Measurements from ENCODE around the gene KMT2B. TPM values are rescaled to one million over a fixed set of nuclear protein-coding genes. Genes with fewer than 3 reads are reported as not detected.
A peak's percentile ranks its signal among the peaks of the same experiment; 100 is the strongest.

Gene KMT2B
- total RNA-seq, 1 experiment from 2014 or later = 66.6 TPM

DNA sequence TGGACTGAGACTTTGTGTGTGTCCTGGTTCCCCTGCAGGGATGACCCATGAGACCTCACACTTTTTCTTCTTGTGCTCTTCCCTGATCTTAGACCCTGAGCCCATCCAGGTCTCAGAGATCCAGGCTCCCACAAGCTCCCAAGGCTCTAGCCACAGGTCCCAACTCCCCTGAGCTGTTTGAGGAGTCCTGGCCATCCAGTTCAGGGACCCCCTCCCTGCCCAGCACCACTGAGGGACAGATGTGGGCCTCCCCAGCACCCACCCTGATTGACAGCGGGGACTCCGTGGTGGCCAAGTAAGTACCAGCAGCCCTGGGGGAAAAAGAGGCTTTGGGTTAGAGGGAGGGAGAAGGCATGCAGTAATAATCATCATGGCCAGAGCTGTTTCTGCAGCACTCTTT is 41.9 kb downstream of the KMT2B start:
- ATAC-seq = no peak
- peaks cover 16% of the 10 kb centered on the region for H3K36me3 Mint-ChIP-seq
- TF ChIP-seq, protein P1, sequence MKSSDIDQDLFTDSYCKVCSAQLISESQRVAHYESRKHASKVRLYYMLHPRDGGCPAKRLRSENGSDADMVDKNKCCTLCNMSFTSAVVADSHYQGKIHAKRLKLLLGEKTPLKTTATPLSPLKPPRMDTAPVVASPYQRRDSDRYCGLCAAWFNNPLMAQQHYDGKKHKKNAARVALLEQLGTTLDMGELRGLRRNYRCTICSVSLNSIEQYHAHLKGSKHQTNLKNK (CRISPR knock-in tag; IDR thresholded peaks at IDR 0.05) = no peak
- TF ChIP-seq, protein P2, sequence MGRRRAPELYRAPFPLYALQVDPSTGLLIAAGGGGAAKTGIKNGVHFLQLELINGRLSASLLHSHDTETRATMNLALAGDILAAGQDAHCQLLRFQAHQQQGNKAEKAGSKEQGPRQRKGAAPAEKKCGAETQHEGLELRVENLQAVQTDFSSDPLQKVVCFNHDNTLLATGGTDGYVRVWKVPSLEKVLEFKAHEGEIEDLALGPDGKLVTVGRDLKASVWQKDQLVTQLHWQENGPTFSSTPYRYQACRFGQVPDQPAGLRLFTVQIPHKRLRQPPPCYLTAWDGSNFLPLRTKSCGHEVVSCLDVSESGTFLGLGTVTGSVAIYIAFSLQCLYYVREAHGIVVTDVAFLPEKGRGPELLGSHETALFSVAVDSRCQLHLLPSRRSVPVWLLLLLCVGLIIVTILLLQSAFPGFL (CRISPR knock-in tag; IDR thresholded peaks at IDR 0.05; ENCODE audit: borderline replicate concordance) = no peak
- TF ChIP-seq SMAD4 (CRISPR knock-in tag; IDR thresholded peaks at IDR 0.05) = no peak
- TF ChIP-seq EMX1 (CRISPR knock-in tag; IDR thresholded peaks at IDR 0.05) = no peak
- no peak for TF ChIP-seq IRF2 (CRISPR knock-in tag; IDR thresholded peaks at IDR 0.05; ENCODE audit: borderline replicate concordance, low read depth)
- TF ChIP-seq, protein P3, sequence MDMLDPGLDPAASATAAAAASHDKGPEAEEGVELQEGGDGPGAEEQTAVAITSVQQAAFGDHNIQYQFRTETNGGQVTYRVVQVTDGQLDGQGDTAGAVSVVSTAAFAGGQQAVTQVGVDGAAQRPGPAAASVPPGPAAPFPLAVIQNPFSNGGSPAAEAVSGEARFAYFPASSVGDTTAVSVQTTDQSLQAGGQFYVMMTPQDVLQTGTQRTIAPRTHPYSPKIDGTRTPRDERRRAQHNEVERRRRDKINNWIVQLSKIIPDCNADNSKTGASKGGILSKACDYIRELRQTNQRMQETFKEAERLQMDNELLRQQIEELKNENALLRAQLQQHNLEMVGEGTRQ (CRISPR knock-in tag; IDR thresholded peaks at IDR 0.05) = no peak
- TF ChIP-seq, protein P4, sequence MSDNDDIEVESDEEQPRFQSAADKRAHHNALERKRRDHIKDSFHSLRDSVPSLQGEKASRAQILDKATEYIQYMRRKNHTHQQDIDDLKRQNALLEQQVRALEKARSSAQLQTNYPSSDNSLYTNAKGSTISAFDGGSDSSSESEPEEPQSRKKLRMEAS (CRISPR knock-in tag; IDR thresholded peaks at IDR 0.05) = no peak
- TF ChIP-seq, protein P5, sequence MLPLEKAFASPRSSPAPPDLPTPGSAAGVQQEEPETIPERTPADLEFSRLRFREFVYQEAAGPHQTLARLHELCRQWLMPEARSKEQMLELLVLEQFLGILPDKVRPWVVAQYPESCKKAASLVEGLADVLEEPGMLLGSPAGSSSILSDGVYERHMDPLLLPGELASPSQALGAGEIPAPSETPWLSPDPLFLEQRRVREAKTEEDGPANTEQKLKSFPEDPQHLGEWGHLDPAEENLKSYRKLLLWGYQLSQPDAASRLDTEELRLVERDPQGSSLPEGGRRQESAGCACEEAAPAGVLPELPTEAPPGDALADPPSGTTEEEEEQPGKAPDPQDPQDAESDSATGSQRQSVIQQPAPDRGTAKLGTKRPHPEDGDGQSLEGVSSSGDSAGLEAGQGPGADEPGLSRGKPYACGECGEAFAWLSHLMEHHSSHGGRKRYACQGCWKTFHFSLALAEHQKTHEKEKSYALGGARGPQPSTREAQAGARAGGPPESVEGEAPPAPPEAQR (CRISPR knock-in tag; IDR thresholded peaks at IDR 0.05) = no peak
- TF ChIP-seq ZNF396 (CRISPR knock-in tag; IDR thresholded peaks at IDR 0.05; ENCODE audit: borderline replicate concordance) = no peak
- no peak for TF ChIP-seq GABPB1 (CRISPR knock-in tag; IDR thresholded peaks at IDR 0.05)
- H3K27ac Mint-ChIP-seq = no peak overlapping the region
- H3K27me3 Mint-ChIP-seq (ENCODE audit: low read depth) = peaks cover 22% of the 10 kb centered on the region
- CTCF ChIA-PET = interaction anchor here (1.0 kb wide), 1 partner anchor 25 kb away, joined by 6 read pairs; no protein-coding TSS in a partner anchor
- DNase-seq (ENCODE audit: low spot score) = no peak
- POLR2A ChIA-PET = no interaction called here
- no peaks in the 10 kb centered on the region for H3K9me3 Mint-ChIP-seq
- peaks cover 16% of the 10 kb centered on the region for H3K4me1 Mint-ChIP-seq
- H3K4me3 Mint-ChIP-seq = peak overlapping the region; percentile 94

DNA sequence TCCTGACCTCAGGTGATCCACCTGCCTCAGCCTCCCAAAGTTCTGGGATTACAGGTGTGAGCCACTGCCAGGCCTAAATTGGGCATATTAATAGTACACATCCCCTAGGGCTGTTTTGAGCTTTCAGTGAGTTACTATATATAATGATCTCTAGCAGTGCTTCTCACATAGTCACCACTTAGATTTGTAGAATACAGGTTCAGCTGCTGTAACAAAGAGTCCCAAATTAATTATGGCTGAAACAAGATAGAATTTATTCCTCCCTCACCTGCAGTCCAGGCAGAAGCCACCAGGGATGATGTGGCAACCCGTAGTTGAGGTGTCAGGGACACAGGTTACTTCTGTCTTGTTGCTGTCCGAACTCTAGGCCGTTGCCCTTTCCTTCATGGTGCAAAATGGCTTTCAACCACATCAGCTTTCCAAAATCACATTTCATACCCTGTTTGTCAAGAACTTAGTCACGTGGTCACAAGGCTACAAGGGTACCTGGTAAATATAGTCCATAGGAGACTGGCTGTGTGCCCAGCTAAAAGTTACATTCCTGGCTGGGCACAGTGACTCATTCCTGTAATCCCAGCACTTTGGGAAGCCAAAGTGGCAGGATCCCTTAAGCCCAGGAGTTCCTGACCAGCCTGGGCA is 43.0 kb downstream of the KMT2B start:
- ATAC-seq = no peak
- H3K36me3 Mint-ChIP-seq = peaks cover 19% of the 10 kb centered on the region
- no peak for TF ChIP-seq ZNF219 (CRISPR knock-in tag; IDR thresholded peaks at IDR 0.05; ENCODE audit: borderline replicate concordance)
- TF ChIP-seq, protein P6, sequence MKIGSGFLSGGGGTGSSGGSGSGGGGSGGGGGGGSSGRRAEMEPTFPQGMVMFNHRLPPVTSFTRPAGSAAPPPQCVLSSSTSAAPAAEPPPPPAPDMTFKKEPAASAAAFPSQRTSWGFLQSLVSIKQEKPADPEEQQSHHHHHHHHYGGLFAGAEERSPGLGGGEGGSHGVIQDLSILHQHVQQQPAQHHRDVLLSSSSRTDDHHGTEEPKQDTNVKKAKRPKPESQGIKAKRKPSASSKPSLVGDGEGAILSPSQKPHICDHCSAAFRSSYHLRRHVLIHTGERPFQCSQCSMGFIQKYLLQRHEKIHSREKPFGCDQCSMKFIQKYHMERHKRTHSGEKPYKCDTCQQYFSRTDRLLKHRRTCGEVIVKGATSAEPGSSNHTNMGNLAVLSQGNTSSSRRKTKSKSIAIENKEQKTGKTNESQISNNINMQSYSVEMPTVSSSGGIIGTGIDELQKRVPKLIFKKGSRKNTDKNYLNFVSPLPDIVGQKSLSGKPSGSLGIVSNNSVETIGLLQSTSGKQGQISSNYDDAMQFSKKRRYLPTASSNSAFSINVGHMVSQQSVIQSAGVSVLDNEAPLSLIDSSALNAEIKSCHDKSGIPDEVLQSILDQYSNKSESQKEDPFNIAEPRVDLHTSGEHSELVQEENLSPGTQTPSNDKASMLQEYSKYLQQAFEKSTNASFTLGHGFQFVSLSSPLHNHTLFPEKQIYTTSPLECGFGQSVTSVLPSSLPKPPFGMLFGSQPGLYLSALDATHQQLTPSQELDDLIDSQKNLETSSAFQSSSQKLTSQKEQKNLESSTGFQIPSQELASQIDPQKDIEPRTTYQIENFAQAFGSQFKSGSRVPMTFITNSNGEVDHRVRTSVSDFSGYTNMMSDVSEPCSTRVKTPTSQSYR (CRISPR knock-in tag; IDR thresholded peaks at IDR 0.05) = no peak
- TF ChIP-seq JUN (CRISPR knock-in tag; IDR thresholded peaks at IDR 0.05) = no peak
- TF ChIP-seq NFATC4 (CRISPR knock-in tag; IDR thresholded peaks at IDR 0.05) = no peak
- TF ChIP-seq ESRRA (CRISPR knock-in tag; IDR thresholded peaks at IDR 0.05; ENCODE audit: borderline replicate concordance) = no peak
- TF ChIP-seq ETV6 (CRISPR knock-in tag; IDR thresholded peaks at IDR 0.05) = no peak
- TF ChIP-seq GTF2I (CRISPR knock-in tag; conservative IDR thresholded peaks at IDR 0.05) = no peak
- TF ChIP-seq ZNF317 (CRISPR knock-in tag; IDR thresholded peaks at IDR 0.05; ENCODE audit: borderline replicate concordance, low read depth) = no peak
- TF ChIP-seq ATF1 (CRISPR knock-in tag; IDR thresholded peaks at IDR 0.05) = no peak
- no peak for TF ChIP-seq NR3C1 (CRISPR knock-in tag; conservative IDR thresholded peaks at IDR 0.05; ENCODE audit: low read depth)
- TF ChIP-seq, protein P2 (CRISPR knock-in tag; IDR thresholded peaks at IDR 0.05; ENCODE audit: borderline replicate concordance) = no peak
- no peak for TF ChIP-seq GABPB1 (CRISPR knock-in tag; IDR thresholded peaks at IDR 0.05)
- TF ChIP-seq, protein P7, sequence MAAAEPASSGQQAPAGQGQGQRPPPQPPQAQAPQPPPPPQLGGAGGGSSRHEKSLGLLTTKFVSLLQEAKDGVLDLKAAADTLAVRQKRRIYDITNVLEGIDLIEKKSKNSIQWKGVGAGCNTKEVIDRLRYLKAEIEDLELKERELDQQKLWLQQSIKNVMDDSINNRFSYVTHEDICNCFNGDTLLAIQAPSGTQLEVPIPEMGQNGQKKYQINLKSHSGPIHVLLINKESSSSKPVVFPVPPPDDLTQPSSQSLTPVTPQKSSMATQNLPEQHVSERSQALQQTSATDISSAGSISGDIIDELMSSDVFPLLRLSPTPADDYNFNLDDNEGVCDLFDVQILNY (CRISPR knock-in tag; IDR thresholded peaks at IDR 0.05) = no peak
- TF ChIP-seq, protein P8, sequence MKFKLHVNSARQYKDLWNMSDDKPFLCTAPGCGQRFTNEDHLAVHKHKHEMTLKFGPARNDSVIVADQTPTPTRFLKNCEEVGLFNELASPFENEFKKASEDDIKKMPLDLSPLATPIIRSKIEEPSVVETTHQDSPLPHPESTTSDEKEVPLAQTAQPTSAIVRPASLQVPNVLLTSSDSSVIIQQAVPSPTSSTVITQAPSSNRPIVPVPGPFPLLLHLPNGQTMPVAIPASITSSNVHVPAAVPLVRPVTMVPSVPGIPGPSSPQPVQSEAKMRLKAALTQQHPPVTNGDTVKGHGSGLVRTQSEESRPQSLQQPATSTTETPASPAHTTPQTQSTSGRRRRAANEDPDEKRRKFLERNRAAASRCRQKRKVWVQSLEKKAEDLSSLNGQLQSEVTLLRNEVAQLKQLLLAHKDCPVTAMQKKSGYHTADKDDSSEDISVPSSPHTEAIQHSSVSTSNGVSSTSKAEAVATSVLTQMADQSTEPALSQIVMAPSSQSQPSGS (CRISPR knock-in tag; IDR thresholded peaks at IDR 0.05; ENCODE audit: borderline replicate concordance, low read depth) = no peak
- DNase-seq (ENCODE audit: low spot score) = no peak
- no peaks in the 10 kb centered on the region for H3K9me3 Mint-ChIP-seq
- H3K27ac Mint-ChIP-seq = no peak overlapping the region
- POLR2A ChIA-PET = no interaction called here
- CTCF ChIA-PET = interaction anchor here (0.9 kb wide), 1 partner anchor 24 kb away, joined by 3 read pairs; no protein-coding TSS in a partner anchor
- H3K27me3 Mint-ChIP-seq (ENCODE audit: low read depth) = peaks cover 14% of the 10 kb centered on the region
- no peak overlapping the region for H3K4me3 Mint-ChIP-seq
- H3K4me1 Mint-ChIP-seq = peaks cover 12% of the 10 kb centered on the region
